Head of caudate nucleus (tissue), 42 donors: ENCODE measurements around the gene MID1.

Source experiments
- DNase-seq, 42 donors: peaks; one replicate each; pipeline versions ENCODE4 v3.0.0 to v3.0.0-alpha.2; 2020 to 2021; ENCODE audit warnings: mixed read lengths in 7 of 42
- intact Hi-C: fragments of 100-400 bp; cut with DNase I; formaldehyde crosslinking; loops from one replicate; pipeline ENCODE4 v1.15.0; 2022

MID1 gene

DNA sequence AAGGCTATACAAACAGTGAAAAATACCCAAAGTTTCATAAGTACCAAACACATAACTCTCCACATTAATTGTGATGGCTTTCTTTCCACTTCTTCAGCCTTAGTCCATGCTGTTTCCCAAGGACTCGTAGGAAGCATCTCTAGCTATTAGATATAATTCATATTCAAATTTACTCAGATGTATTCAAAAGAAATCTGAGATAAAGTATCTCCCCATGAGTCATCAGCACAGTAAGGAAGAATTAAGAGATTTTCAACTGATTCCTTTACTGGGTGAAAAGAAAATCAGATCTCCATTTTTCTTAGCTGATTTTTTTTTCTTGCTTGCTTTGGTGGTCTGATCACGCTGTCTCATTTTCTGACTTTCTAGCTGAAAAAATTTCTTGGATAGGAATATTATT is 71.7 kb downstream of the MID1 start:
- intact Hi-C loops = no loop called here
- DNase-seq = no peak

DNA sequence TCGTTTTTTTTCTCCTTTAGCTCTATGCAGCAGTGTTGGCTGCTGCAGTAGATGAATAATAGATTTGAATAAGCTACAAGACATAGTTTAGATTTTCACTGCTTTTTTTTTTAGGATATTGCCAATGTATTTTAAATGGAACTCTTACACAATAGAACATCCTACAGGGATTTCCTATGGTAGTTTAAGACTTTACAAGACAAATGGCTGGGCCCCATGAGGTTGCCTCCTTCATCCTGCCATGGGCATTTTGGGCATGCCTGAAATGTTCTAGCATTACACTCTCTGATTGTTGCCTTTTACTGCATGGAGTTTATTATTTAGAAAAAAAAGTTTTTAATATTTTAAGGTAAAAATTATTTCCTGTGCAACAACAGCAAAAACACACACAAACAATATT is 74.5 kb downstream of the MID1 start:
- DNase-seq = no peak
- intact Hi-C loops = no loop called here

DNA sequence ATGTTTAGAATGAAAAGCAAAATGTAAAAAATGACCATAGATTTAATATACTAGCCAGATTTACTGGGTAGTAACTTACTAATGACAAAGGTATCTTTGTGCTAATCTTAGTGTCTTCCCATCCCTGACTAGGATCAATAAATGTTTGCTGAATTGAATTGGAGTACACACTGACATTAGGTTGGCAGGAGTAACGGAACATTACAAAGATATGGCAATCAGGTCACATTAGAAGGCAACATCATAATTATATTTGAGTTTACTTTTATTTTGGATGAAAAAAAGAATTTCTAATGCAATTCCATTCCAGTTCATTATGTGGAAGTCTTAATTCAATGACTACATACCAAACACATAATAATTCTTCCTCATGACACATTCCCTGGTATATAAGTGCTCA is 77.8 kb downstream of the MID1 start:
- no peak for DNase-seq
- intact Hi-C loops = no loop called here

DNA sequence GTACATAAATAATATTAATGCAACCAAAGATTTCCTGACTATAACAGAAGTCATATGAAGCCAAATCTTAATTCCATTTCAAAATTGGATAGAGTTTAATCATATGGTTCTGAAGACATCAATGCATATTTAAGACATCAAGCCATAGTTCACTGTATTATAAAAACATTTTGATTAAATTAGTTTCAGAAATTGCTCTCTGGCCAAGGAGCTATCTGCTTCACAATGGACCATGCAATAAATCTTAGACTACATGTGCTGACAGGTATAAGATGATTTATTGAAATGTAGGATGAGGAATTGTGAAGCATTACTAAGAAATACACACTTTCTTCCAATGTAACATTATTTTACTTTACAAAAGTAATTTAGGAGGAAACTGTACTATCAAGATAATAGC is 81.6 kb downstream of the MID1 start:
- intact Hi-C loops = no loop called here
- no peak for DNase-seq

DNA sequence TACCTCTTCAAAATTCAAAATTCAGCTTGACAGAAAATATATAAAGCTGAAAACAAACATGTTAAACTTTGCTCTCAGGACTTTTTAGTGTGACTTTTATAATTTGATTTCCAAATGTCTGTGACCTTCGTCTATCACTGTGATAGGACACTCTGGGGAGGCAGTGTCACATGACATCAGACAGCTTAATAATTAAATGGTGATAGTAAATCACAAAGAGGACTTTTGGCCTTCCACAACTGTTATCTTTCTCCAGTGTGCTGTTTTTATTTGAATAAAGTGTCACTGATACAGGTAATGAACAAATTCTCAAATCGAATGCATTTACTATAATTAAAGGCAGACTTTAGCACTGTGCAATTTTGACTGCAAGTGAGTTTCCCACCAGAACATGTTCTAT is 83.1 kb downstream of the MID1 start:
- no peak for DNase-seq
- intact Hi-C loops = no loop called here

- no peak for DNase-seq
- intact Hi-C loops = no loop called here
These were observed 83.6 kb downstream of the MID1 start for GRCh38 chrX:10536744-10537143.

- intact Hi-C loops = no loop called here
- no peak for DNase-seq
These were observed 85.8 kb downstream of the MID1 start for GRCh38 chrX:10534611-10535010.

GRCh38 chrX:10533696-10534365 is 86.6 kb downstream of the MID1 start:
- DNase-seq = no peak
- intact Hi-C loops = no loop called here

GRCh38 chrX:10531927-10532326 is 88.5 kb downstream of the MID1 start:
- DNase-seq = no peak
- intact Hi-C loops = no loop called here

GRCh38 chrX:10529344-10529743 is 91.0 kb downstream of the MID1 start:
- intact Hi-C loops = no loop called here
- DNase-seq = no peak

DNA sequence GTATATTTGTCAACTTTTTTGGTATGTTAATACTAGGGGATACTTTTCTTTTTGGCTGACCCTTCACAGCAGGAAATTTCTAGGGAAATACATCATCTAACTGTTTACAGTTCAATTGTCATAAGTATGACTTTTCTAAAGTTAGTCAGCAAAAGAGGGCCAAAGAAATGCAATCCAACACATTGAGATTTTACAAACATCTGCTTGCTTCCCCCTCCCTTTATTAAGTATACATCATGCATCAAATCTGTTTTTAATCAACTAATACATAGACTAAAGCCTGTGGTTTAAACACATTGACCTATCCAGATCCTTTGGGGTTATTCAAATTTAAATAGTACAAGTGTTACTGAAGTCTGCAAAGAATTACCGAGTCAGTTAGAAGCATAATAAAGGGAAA is 93.9 kb downstream of the MID1 start:
- intact Hi-C loops = no loop called here
- DNase-seq = no peak

DNA sequence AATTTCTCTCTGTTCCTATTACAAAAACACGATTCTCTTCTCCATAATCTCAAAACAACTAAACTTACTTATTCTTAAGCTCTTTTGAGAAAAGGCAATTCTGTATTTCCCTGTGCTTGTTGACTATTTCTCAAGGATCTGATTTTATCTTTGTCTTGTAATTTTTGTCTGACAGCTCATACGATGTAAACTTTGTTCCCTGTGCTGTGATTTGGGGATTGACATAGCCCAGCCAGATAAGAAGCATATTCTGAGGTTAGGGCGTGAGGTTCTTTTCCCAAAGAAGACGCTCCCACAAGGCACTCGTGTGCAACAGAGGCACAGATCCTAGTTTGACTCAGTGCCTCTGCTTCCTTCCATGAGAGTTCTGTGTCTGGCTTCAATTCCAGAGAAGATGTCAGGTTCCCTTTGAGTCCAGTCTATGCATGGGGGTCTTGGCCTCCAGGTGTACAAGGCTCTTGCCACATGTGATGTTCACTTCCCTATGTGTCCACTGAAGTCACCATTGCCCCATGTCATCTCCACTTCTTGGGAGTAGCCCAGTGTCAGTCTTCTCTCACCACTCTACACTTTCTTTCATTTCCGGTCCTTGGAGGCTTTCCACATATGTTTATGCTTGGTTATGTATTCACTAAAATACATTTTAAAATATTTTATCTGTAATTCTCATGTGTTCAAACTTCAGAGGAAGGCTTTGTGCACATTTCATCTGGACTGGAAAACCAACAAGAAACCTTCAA is 94.8 kb downstream of the MID1 start:
- no peak for DNase-seq
- intact Hi-C loops = no loop called here

DNA sequence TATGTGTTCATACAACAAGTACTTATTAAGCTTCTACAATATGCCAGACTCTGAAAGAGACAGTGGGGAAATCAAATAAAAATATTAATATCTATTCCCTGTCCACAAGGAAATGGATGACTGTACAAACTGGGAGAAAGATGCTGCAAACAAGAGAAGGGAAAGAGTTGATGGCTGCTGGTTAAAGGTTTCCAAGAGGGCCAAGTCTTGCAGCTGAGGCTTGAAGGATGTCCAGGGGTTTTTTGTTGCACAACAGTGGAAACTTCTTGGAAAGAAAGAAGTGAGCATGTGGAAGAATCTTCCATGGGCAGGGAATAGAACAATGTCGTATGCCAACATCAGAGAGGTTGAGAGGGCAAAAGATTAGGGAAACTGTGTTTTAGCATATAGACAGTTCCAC is 95.8 kb downstream of the MID1 start:
- intact Hi-C loops = no loop called here
- no peak for DNase-seq

DNA sequence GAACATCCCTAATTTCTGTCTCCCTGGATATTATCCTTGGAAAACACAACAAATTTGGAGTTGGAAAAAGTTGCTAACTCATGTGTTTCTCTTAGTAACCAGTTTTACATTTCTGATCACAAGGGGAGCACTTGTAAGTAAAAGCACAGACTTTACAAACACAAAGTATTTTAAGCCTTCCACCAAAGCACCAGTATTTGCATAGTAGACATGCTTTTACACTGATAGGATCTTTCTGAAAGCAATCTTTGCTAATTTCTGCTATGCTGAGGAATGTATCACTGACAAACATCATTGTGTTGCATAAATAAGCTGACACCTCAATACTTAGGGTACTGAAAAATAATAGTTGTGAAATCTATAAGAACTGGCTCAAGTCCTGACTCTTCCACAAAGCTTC is 100.6 kb downstream of the MID1 start:
- intact Hi-C loops = no loop called here
- no peak for DNase-seq

DNA sequence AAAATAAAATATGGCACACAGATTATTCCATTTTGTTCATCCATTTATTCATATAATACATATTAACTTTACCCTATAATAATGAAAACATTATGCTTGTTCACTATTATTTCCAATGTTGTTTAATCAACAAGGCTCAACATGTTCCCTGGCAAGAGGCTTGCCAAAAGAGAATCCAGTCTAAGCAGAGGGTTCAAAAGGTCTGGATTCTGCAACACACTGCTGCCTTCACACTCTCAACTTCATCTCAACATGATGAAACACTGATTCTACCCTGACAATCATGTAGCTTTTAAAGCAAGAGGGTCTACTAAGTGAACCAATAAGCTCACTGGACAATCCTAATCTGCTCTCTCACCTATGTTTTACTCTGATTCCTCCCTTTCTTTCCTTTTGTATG is 101.1 kb downstream of the MID1 start:
- intact Hi-C loops = no loop called here
- DNase-seq = no peak

DNA sequence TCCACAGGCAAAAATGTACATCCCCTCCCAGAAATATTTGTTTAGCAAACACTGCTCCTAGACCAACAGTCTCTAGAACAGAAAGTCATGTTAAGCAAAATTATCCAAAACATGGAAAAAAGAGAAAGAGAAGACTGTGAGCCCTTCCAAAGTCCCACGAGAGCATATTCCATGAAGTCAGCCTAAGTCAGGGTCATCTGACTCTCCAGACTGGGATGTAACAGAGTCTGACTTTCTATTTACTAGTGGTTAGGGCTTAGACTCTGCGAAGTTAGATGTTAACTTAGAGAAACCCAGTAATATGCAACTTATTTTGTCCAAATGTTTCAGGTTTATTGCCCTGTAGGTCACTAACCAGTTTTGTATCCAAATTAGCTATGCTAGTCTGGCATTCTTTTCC is 102.3 kb downstream of the MID1 start:
- DNase-seq = no peak
- intact Hi-C loops = no loop called here

- intact Hi-C loops = no loop called here
- no peak for DNase-seq
These were observed 103.5 kb downstream of the MID1 start for GRCh38 chrX:10516781-10517322.

DNA sequence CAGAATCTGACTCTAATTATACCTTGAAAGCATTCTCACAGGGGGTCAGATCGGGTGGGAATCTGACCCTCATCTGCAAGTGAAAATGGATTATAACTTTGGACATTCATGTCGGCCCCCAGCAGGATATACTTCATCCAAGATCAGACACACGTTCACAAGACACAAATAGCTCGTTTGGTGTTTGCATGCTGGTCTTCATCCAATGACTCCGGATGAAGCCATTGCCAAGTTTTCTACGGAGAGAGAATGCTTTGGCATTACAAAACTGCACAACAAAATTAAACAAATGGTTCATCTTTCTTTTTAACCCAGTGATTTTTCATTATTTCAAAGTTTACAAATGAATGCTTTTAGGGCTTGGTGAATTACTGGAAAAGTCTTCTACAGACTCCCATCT is 105.5 kb downstream of the MID1 start:
- DNase-seq = no peak

DNA sequence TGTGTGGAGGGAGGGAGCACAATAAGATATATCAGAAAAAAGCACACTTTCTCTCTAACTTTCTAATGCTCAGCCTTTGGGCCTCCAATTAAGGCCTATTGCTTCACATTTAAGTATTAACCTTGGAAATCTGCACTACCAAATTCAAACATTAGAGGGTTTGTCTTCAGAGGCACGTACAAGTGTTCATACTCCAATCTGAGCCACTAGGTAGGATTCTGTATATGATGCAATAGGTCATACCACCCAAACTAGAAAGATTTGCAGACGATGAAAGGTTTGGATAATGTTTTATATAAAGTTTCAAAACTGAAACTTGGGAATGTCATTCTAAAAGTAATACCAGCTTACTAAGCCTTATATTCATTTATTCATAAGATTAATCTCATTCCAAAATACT is 106.4 kb downstream of the MID1 start:
- intact Hi-C loops = no loop called here
- no peak for DNase-seq

More for the DNA sequence above, 105.5 kb downstream of the MID1 start:
- intact Hi-C loops = no loop called here

- DNase-seq = no peak
- intact Hi-C loops = no loop called here
These were observed 107.6 kb downstream of the MID1 start for GRCh38 chrX:10512741-10513140.

GRCh38 chrX:10512258-10512657 is 108.1 kb downstream of the MID1 start:
- no peak for DNase-seq
- intact Hi-C loops = no loop called here
